Fibroblast of skin of right quadriceps (primary cell): ENCODE data around the gene SRRM2.

Experiments used
- DNase-seq: peaks from one replicate; pipeline ENCODE4 v3.0.0-alpha.2; 2013

The SRRM2 gene

GRCh38 chr16:2779151-2779920 is 26.9 kb downstream of the SRRM2 start:
- DNase-seq, result no peak

- no peak for DNase-seq
These were observed 27.8 kb downstream of the SRRM2 start for GRCh38 chr16:2779978-2780898.

GRCh38 chr16:2782583-2783351 is 30.3 kb downstream of the SRRM2 start:
- DNase-seq, result no peak

GRCh38 chr16:2783581-2784357 is 31.3 kb downstream of the SRRM2 start:
- no peak for DNase-seq

GRCh38 chr16:2784358-2785100 is 32.1 kb downstream of the SRRM2 start:
- no peak for DNase-seq

- DNase-seq, result no peak
These were observed 32.9 kb downstream of the SRRM2 start for GRCh38 chr16:2785101-2785991.

- no peak for DNase-seq
These were observed 33.8 kb downstream of the SRRM2 start for GRCh38 chr16:2786061-2786825.

GRCh38 chr16:2786826-2787151 is 34.4 kb downstream of the SRRM2 start:
- no peak for DNase-seq

GRCh38 chr16:2787406-2787805 is 35.0 kb downstream of the SRRM2 start, which contains the start of gene PRSS33:
PRSS33 (minus strand) TSS chr16:2787560; CDS start chr16:2786547, 1,013 bp downstream.
- no peak for DNase-seq

GRCh38 chr16:2787961-2788360 is 35.5 kb downstream of the SRRM2 start:
- DNase-seq, result no peak

GRCh38 chr16:2790631-2791030 is 38.2 kb downstream of the SRRM2 start:
- no peak for DNase-seq

GRCh38 chr16:2791174-2791573 is 38.7 kb downstream of the SRRM2 start:
- DNase-seq, result no peak

- no peak for DNase-seq
These were observed 40.5 kb downstream of the SRRM2 start for GRCh38 chr16:2792940-2793339.

- no peak for DNase-seq
These were observed 43.1 kb downstream of the SRRM2 start for GRCh38 chr16:2795395-2796143.

- DNase-seq, result no peak
These were observed 46.3 kb downstream of the SRRM2 start for GRCh38 chr16:2798723-2799204.

- DNase-seq, result no peak
These were observed 46.9 kb downstream of the SRRM2 start for GRCh38 chr16:2799205-2799858.

GRCh38 chr16:2799859-2800226 is 47.4 kb downstream of the SRRM2 start:
- no peak for DNase-seq

GRCh38 chr16:2803545-2804195 is 51.2 kb downstream of the SRRM2 start:
- no peak for DNase-seq
